ENCODE results near the gene MYOCOS.
A peak's percentile ranks its signal among the peaks of the same experiment; 100 is the strongest.
"Not testable (repeated sequence)": the region's sequence is repeated elsewhere in the genome, so short reads cannot be mapped to it uniquely, and the experiment has no call there.

MYOCOS gene

DNA sequence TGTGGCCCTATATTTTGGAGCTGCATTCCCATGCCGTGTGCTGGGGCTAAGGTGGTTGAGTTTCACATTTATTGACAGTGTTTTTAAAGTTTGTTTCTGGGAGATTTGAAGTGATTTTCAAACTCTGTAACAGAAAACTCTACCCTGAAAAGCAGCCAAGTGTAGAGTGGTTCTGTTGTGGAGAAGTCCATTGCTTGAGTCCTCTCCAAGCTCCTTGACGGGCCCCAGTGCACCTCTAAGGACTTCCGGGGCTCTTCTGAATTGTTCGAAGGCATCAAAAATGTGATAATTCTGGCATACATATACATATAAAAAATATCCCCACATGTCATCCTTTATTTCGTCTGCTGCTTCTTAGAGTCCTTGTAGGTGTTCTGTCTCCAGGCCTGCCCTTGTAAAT lies 5.0 kb downstream of the MYOCOS start:
- no peak for DNase-seq

GRCh38 chr1:171628225-171628624 lies 6.2 kb downstream of the MYOCOS start:
- DNase-seq, result no peak

DNA sequence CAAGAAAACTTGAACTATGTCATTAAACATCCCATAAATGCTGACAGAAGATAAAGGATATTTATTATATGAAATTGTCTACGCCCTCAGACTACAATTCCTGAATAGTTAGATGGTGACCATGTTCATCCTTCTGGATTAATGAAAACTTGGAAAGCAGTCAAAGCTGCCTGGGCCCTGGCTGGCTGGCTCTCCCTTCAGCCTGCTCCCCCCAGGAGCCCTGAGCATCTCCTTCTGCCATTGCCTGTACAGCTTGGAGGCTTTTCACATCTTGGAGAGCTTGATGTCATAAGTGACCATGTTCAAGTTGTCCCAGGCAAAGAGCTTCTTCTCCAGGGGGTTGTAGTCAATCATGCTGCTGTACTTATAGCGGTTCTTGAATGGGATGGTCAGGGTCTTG lies 13.6 kb downstream of the MYOCOS start:
- DNase-seq, result no peak

GRCh38 chr1:171636141-171636540 lies 14.1 kb downstream of the MYOCOS start:
- no peak for DNase-seq

DNA sequence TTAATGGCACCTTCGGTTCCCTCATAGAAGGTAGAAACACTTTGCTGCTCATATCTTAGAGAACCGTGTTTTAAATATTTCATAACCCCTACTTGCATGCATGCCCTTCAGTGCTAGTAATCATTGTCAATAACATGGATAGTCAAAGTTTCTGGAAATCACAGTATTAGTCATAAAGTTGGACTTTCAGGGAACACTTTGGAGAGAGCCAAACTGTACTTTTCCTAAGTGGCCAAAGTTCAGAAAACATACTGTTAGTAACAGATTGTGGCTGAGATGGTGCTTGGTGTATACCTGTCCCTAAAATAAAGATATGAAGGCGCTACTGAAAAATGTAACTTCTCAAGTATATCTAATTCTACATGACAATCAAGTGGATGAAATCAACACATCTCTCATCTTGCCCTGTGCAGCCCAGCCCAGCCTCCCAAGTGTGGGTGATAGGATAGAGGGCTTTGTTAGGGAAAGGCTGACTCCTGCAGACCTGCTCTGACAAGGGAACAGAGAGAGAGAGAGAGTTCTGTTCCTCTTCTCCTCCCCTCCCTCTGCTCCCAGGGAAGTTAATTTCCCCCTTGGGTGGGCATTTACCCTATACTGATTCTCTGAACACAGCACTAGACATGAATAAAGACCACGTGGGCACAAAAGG lies 16.0 kb downstream of the MYOCOS start:
- no peak for DNase-seq

DNA sequence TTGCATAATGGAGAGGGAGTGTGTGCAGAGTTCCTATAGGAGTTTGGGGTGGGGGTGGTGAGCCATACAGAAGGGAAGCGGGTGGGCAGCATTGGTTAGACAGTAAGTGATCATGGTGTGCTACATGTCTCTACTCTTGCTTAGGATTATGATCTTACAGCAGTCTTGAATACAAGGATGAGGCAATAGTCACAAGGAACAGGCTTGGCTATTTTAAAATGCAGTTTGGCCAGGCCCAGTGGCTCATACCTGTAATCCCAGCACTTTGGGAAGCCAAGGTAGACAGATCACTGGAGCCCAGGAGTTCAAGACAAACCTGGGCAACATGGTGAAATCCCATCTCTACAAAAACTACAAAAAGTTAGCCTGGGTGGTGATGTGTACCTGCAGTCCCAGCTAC lies 18.2 kb downstream of the MYOCOS start:
- DNase-seq, result no peak

DNA sequence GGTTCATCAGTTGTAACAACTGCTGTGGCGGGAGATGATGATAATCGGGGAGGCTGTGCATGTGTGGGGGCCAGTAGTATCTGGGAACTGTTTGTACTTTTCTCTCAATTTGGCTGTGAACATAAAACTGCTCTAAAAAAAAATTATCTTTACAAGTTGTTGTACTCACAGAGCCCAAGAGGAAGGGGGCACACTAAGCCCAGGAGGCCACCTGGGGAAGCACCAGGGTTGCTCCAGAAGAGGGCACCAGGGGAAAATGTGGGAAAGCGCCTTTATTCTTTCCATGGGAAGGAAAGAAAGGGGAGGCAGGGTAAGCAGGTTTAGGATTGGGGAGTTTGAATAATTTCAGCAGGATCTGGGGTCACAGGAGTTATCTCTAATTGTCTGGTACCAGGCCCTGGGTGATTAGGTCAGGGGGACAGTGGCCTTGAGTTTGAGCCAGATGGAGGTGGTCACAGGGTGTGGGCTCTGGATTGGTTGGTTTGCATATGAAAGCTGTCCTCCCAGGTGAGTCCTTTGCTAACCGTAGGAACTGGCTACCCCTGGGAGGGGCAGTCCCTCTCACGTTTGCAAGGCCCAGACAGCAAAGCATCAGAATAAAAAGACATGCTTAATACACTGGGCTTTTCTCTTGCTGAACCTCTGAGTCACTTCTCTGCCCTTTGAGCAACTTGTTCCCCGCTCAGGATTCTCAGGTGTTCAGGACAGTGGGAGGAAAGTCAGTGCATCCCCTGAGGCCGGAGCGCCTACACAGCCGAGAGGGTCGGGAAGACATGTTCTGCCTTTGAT lies 19.2 kb downstream of the MYOCOS start:
- DNase-seq, result no peak

DNA sequence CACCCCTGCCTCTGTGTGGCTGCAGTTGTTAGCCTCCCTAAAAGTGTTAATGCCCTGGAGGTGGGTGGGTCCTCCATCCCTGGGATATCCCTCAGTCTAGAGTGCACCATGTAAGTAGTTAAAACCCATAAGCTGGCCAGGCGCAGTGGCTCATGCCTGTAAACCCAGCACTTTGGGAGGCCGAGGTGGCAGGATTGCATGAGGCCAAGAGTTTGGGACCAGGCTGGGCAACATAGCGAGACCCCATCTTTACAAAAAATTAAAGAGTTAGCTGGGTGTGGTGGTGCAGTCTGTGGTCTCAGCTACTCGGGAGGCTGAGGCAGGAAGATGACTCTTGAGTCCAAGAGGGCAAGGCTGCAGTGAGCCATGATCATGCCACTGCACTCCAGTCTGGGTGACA lies 20.2 kb downstream of the MYOCOS start:
- no peak for DNase-seq

- no peak for DNase-seq
These were observed 21.1 kb downstream of the MYOCOS start for GRCh38 chr1:171643156-171643555.

- DNase-seq, result peak; percentile 82
These were observed 22.9 kb downstream of the MYOCOS start for GRCh38 chr1:171644805-171645483.

DNA sequence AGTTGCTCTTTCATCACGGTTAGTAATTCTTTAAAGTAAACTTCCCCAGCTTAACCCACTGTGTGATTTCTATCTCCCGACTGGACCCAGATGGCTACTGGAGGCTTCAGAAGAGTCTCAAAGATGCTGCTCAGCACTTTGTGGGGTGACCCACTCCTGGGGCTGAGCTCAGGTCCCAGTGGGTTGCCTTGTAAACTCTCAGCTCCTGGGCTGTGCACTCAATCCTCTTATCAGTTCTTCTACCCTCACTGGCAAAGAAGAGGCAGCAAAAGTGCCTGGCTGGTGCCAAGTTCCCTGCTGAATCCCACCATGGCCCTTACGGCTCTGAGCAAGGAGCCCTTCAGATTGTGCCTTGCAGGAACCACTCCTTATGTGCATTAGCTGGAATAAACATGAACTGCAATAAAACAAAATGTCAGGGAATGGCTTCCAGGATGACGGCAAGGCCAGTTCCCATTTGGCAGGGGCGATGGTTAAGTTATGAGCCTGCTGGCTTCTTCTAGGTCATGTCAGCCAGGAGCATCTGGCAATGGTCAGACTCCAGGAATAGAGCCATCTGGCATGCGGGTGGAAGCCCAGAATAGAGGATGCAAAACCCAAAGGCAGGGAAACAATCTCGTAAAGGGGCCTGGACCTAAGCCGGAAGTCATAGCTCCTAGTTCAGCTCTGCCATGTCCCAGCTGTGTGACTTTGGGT lies 23.7 kb downstream of the MYOCOS start:
- DNase-seq, result no peak

DNA sequence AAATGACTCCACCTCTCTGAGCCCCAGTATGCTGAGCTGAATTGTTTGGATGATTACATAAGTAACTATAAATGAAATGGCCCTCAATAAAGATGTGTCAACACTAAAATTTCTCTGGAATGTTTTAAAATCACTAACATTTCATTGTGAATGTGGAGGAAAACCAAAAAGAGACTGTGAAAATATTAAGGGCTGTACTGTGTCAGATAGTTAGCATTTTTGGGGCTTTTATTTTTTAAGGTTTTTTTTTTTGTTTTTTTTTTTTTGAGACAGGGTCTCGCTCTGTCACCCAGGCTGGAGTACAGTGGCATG lies 24.2 kb downstream of the MYOCOS start:
- DNase-seq, result no peak

- no peak for DNase-seq
These were observed 30.3 kb downstream of the MYOCOS start, which contains the start of gene MYOC for GRCh38 chr1:171652234-171652822. TSS of gene MYOC (minus strand) at chr1:171652688. CDS start at chr1:171652611, 77 bp downstream.

- no peak for DNase-seq
These were observed 31.8 kb downstream of the MYOCOS start for GRCh38 chr1:171653796-171654195.

DNA sequence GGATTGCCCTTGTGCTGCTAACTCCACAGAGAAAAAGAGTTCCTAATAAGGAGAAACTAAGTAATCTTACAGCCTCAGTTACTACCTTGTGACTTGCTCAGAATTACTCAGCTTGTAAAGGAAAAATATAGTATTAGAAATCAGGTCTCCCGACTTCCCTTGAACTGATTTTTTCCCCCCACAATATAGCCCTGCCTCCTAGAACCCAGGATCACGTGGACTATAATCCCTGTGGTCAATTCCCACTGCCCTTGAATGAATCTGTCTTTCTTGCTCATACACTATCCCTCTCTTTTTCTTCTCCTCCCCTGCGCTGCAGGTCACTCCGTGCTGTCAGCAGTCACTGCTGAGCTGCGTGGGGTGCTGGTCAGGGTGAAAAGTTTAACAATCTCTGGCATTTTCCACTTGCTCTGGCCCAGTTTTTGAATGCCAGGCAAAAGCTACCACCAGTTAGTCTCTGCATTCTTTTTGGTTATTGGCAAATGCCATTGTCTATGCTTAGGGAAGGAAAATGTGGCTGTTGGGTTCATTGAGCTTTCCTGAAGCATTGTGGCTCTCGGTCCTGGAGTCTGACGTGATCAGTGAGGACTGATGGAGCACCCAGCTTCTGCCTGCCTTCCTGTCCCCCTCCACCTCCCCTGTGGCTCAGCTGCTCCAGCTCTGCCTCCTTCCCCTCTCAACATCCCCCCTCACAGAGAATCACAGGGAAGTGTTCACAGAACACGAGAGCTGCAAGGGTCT lies 32.3 kb downstream of the MYOCOS start:
- no peak for DNase-seq

- peak; percentile 89 for DNase-seq
These were observed 33.1 kb downstream of the MYOCOS start for GRCh38 chr1:171654942-171655745.

DNA sequence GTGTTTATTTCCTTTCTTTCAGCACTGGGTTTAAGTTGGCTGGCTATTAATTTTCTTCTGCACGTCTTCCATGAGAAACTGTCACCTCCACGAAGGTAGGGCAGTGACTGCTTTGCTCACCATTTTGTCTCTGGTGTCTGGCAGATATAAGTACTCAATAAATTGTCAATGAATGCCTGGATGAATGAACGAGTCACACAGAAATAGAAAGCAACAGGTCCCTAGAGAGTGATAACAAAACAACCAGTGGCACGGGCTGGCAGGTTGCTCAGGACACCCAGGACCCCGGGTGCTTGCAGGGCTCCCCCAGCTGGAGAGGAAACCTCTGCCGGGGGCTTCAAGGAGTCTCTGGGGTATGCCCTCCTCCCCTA lies 33.7 kb downstream of the MYOCOS start:
- DNase-seq, result no peak

GRCh38 chr1:171656206-171656605 lies 34.2 kb downstream of the MYOCOS start:
- DNase-seq, result not testable (repeated sequence)

DNA sequence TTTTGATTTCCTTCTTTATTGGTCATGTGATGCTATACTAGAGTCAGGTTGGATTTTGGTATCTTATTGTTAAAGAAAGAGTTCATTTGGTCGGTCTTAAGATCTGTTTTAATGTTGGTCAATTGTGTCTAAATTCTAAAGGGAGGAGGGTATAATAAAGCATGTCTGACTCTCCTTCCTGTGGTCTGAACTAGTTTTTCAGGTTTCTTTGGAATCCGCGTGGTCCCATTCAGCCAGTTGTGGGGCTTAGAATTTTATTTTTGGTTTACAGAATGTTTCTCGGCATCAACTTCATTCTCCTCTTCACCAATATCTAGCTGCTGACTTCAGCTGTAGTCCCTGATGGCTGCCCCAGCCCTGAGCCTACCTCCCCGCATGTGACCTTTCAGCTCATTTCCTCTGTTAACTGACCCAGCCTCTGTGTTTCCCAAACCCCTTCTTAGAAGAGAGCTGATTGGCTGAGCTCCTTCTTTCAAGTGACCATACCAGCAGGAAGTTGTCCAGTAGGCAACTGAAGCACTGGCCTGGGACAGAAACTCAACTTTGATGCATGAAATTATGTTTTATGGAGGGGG lies 39.1 kb downstream of the MYOCOS start:
- no peak for DNase-seq

DNA sequence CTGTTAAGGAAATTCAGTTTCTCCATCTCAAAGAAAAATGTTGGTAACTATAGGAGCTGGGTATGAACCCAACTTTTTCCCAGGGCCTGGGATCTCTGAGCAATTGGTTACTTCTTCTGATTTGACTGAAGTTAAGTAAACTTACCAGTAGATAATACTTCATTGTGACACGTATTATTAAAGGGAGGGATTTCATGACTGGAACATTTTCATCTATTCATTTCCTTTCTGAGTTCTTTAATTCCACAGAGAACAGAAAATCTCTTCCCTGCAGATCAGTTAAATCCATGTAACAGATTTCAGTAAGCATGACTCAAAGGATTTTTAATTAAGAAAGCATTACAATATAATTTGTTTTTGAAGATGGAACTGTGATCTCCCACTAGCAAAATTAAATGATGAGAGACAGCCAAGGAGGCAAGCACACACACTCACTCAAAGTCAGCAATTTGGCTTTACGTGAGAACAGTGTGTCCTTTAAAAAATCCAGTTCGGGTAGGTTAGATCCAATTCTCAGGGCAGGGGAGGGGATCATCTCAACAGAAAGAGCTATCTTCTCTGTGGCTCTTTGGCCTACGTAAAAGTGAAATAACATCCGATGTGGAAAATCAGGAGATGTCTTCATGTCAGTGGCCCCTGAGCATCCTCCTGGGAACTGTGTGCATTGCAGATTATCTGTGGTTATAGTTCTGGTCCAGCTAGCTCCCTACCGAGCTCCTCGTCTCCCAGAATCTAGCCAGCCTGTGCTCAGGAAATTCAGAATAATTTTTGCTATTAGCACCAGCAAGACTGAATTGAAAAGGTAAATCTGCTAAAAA lies 41.2 kb downstream of the MYOCOS start:
- DNase-seq, result no peak

All from activated CD4-positive, alpha-beta T cell treated with anti-CD3 and anti-CD28 coated beads for 48 hours (primary cell).